ENCODE results near the gene CENPU.
"Not testable (repeated sequence)": the region's sequence is repeated elsewhere in the genome, so short reads cannot be mapped to it uniquely, and the experiment has no call there.

CENPU gene, protein sequence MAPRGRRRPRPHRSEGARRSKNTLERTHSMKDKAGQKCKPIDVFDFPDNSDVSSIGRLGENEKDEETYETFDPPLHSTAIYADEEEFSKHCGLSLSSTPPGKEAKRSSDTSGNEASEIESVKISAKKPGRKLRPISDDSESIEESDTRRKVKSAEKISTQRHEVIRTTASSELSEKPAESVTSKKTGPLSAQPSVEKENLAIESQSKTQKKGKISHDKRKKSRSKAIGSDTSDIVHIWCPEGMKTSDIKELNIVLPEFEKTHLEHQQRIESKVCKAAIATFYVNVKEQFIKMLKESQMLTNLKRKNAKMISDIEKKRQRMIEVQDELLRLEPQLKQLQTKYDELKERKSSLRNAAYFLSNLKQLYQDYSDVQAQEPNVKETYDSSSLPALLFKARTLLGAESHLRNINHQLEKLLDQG

DNA sequence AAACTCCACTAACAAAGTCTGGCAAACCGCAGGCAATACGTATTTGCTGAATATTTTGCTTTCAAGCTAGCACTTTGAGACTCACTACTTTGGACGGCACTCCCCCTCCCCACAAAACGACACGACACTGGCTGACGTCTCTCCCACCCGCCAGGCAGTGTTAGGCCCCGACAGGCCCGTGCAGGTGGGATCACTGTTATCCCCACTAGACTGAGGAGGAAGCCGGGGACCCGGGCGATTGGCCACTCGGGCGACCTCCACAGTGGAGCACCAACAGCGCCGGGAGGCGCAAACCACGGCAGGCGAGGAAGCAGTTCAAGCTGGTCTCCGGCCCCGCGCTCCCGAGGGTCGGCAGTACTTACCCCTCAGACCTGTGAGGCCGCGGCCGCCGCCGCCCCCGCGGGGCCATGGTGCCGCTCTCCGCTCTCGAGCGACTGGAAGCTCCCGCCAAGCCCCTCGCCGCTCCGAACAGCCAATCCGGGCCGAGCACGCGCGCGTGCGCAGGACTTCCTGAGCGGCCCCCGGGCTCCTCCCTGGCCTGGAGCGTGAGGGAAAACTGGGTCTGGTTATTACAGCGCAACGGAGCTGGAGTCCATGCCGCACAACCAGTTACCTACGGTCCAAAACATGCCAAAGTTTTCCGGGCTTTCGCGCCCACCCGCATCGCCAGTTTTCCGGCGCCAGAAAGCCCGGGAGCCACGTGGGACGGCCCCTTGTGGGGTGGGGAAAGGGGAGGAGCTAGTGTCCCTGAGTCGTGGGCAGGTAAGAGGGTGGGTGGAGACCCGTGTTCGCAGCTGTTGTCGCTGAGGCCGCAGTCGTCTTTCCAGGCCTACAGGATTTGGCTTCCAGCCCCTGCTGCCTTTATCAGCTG, at the start of gene CENPU:
TSS of gene CENPU (minus strand) at position 443 of the 871 bp plus-strand sequence. CDS start at position 409, 34 bp downstream.
- DNase-seq = peak; percentile 91 to 95

- DNase-seq = no peak
Observed at GRCh38 chr4:184782731-184783373, 49.0 kb upstream of the CENPU start.

GRCh38 chr4:184779160-184779559, 45.3 kb upstream of the CENPU start:
- not testable (repeated sequence) for DNase-seq

DNA sequence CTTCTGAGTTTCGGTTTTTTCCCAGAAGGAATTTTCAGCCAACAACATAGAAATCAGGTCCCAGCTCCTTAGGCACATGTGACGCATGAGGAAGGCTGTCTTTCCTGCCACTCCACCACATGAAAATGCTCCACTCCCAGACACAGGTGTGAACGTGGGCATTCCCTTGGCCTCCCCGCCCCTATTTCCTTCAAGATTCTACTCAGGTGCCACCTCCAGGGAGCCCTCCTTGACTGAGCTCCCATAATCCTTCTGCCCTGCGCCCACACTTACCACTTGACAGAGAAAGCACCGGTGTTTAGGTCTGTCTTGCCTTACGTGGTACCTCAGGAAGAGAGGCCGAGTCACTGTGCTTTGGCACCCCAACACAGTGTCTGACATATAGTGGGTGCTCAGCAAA, 44.4 kb upstream of the CENPU start:
- no peak for DNase-seq

- no peak for DNase-seq
Observed at GRCh38 chr4:184776821-184777220, 42.9 kb upstream of the CENPU start.

GRCh38 chr4:184775854-184776555, 42.1 kb upstream of the CENPU start:
- DNase-seq = no peak

DNA sequence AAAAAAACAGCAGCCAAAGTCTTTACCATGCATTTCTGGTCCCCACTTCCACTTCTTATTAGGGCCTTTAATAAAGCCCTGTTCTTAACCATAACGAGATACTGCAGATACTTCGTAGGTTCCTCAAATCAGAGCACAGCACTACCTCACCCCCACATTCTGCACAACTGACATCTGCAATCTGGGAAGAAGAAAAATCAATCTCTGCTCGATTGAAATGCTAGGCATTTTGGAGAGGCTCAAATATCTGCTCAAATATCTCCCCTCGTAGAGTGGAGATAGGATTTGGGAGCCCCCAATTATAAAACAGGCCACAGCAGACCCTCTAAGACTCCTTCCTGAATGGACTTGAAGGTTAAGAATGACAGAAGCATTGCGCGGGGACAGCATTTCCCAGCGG, 40.3 kb upstream of the CENPU start:
- no peak for DNase-seq

DNA sequence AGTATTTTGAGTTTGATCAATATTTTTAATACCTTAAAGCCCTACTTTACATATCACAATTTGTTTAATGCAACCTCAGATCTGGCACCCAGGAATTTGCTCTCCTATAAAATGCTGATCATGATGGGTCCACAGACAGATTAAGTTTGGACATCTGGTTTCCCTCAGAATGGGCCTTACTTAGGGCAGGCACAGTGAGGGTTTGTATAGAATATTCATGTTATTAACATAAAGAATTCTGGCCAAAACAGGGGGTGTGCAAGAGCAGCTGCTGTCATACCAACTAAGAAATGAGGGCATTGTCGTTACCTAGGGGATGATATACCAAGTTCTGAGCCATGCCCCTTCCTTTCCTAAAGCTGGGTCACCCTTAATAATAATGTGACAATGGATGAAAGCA, 37.5 kb upstream of the CENPU start:
- DNase-seq = no peak

GRCh38 chr4:184769141-184769765, 35.4 kb upstream of the CENPU start:
- no peak for DNase-seq

DNA sequence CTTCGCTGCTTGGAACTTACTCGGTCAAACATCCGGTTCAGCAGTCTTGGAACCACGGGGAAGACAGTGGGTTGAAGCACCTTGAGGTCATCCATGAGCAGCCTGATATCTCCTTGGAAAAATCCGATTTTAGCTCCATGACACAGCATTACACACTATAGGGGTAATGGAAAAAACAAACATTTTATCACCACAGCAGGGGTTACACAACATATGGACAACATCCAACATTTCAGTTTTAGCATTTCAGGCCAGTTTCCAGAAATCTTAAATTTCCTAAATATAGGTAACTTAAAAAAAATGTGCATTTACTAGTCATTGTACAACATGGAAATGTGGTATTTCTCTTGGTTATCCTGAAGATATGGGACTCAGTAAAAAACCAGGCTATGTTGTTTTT, 34.4 kb upstream of the CENPU start:
- no peak for DNase-seq

- no peak for DNase-seq
Observed at GRCh38 chr4:184766446-184766845, 32.5 kb upstream of the CENPU start.

- DNase-seq = no peak
Observed at GRCh38 chr4:184765473-184766340, 31.8 kb upstream of the CENPU start.

DNA sequence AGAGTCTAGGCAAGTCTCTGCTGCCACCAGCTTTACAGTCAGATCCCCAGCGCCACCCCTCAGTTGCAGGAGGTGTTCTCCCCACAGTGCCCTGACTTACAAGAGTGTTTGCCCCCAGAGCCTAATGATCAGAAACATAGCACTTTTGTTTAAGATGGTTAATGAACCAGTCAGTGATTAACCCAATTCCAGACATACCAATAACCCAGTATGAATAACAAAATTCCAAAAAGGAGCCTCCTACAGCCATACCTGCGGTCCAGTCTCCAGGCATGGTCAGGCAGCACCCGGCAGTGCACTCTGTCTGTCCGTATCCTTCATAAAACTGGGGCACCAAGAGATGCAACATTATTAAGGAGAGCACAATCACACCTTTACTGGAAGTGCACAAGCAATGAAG, 30.7 kb upstream of the CENPU start:
- no peak for DNase-seq

GRCh38 chr4:184763150-184763780, 29.4 kb upstream of the CENPU start:
- DNase-seq = no peak

GRCh38 chr4:184762100-184762499, 28.2 kb upstream of the CENPU start:
- DNase-seq = no peak

GRCh38 chr4:184760681-184761080, 26.8 kb upstream of the CENPU start:
- DNase-seq = no peak

DNA sequence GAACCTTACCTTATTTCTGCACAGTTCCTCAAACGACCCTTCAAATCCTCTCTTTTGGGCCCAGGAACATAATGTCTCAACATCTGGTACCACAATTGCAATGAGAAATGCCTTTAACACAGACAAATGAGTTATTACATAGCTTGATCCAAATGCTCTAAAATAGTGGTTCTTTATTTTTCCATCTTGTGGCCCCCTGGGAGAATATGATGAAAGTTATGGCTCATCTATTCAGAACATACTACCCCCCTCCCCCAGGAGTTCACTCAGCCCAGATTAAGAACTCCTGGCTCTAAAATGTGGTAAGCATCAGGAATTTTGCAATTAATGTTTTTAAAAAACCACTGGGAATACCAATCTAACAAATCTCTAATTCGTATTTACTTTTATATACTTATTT, 23.9 kb upstream of the CENPU start:
- no peak for DNase-seq

- DNase-seq = no peak
Observed at GRCh38 chr4:184756399-184756798, 22.5 kb upstream of the CENPU start.

DNA sequence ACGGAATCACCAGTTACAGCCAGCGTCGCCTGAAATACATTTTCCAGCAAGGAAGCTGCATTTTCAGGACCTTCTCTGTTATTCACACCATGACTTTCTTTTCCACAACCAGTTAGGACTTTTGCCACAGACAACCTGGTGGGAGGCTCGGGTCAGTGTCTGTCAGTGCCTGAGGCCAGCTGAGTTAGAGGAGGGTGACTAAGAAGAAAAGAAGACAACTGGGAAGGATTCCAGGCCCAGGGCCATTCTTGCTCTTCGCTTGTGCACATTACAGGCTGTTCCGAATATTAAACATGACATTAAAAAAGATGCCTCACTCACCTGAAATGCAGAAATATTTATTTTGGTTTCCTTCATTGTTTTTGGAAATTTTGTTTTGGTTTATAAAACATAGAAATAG, 21.4 kb upstream of the CENPU start:
- DNase-seq = no peak

- DNase-seq = no peak
Observed at GRCh38 chr4:184752496-184753275, 18.8 kb upstream of the CENPU start.

Data from inflammatory macrophage treated with lipopolysaccharide for 1 hour (primary cell).